ENCODE measurements around the gene CLEC5A.
"Not testable (repeated sequence)": the region's sequence is repeated elsewhere in the genome, so short reads cannot be mapped to it uniquely, and the experiment has no call there.

The CLEC5A gene

DNA sequence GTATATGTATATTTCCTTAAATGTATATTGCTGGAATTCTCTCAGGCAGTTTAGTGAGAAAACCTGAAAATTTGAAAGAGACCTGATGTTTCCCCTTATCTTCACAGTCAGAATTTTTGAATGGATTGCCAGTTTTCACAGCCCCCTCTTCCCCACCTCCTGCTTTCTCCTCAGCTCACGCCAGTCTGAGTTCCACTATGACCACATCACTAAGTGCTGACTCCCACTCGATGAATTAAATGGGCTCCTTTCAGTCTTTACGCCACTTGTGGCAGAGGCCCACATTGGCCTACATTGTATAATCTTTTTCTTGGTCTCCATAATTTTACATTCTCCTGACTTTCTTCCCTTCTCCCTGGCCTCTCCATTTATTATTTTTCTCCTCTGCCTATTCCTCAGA lies 3.1 kb upstream of the CLEC5A start:
- no peak overlapping the region for H3K4me3 ChIP-seq
- H3K27ac ChIP-seq, result no peak overlapping the region

DNA sequence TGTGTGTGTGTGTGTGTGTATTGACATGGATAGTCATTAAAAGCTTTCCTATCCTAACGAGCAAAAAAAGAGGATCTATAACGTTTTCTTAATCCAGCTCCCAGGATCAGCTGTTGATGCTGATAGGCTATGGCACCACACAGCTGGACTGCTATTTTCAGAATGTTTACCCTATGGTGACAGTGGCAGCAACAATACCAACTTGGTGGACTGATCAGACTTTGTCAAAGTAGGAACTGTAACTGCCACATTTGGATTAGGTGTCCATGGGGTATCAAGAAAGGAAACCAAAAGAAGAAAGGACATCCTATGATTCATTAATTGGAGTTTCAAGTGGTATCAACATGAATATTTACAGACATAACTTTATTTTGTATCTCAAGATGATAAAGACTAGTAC lies 2.7 kb upstream of the CLEC5A start:
- no peak overlapping the region for H3K27ac ChIP-seq

DNA sequence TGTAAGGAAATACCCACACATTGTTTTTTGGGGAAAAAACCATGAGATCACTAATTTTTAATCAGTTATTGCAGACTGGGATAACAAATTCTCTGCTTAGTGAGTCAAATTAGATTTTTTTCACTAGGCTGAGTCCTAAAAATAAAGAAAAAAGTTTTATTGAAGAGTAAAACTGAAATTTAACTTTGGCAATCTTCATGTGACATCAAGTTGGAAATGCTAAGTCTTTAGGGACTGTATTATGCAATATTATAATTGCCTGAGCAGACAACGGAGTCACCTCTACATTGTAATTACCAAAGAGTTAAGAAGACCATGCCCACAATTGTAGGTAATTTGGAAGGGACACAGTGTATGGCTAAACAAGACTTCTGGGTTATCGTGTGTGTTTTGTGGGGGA lies 2.2 kb upstream of the CLEC5A start:
- H3K27ac ChIP-seq, result no peak overlapping the region
- H3K4me3 ChIP-seq, result no peak overlapping the region

More for the DNA sequence above, 2.7 kb upstream of the CLEC5A start:
- no peak overlapping the region for H3K4me3 ChIP-seq

DNA sequence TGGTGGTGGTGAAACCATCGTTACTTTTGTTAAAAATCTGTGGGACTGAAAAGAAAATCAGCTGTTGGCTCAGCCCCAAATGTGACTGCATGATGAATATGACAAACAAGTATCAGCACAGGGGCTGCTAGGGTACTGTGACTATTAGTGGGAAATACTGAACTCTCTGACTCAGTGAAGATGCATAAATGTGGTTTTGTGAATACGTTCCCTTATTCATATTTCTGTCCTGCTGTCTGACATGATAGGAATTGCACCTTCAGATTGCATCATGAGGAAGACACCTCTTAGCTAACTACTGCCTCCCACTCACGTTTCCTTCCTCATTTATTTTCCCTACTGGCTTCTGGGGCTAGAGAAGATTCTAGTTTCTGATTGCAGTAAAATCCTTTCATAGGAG lies 1.4 kb downstream of the CLEC5A start:
- peak overlapping the region in 2 of 21 experiments; percentile 18 for H3K27ac ChIP-seq
- H3K4me3 ChIP-seq, result no peak overlapping the region

DNA sequence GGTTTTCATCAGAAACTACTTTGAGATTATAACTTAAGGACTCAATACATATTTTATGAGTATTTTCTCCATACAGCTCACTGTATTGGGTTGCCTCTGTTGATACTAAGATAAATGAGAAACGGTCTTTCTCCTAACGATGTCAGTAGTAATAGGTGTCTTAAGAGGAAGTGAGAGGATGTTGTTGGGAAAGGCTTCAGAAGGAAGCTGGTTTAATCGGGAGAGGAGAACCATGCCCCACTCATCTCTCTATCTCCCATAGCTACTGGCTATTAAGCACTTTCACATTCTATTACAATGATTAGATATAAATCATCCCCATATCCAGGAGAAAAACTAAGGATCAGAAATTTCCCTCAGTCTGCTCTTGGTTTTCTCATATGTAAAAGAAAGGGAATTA lies 2.0 kb downstream of the CLEC5A start:
- Histone ChIP-seq H3K27ac (no peak overlapping the region), H3K4me3 (no peak overlapping the region)

DNA sequence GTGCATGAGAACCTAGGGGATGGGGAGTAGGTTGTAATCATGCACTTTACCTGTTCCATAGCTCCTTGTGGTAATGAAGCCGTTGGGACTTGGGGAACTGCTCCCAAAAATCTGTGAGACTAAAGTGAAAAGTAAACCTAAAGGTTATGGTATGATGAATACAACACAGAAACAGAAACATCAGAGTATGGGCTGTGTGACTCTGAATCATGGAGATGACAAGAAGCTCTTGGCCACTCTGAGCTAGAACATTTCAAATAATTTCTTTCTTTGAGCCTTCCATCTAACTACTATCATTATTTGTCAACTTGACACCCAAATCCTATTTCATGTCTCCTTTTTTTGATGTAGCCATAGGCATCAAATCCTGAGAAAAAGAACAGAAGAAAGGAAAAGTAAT lies 2.9 kb downstream of the CLEC5A start:
- Histone ChIP-seq H3K27ac (no peak overlapping the region), H3K4me3 (no peak overlapping the region)

DNA sequence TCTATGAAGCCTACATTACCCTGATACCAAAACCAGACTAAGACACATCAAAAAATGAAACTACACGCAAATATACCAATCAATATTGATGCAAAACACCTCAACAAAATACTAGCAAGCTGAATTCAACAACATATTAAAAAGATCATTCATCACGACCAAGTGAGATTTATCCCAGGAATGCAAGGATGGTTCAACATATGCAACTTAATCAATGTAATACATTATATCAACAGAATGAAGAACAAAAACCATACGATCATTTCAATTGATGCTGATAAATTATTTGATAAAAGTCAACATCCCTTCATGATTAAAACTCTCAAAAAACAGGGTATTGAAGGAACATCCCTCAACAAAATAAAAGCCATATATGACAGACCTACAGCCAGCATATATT lies 5.7 kb downstream of the CLEC5A start:
- no peak overlapping the region for H3K4me3 ChIP-seq
- no peak overlapping the region for H3K27ac ChIP-seq

DNA sequence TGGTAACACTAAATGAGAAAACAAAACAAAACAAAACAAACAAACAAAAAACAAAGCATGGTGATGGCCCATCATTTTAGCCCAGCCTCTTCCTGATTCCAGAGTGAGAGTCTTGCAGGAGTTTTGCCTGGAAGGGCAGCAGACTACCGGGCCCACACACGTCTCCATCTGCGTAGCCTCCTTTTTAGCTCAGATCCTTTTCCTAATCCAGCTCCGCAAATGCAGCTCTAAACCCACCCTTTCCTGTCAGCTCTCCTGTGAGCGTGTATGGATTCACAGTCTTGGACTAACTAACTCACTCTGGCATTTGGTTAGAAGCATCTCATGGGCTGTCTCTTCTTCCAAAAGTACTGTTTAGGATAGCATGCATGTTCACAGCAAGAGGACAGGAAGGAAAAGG lies 16.6 kb downstream of the CLEC5A start:
- Histone ChIP-seq H3K27ac (no peak overlapping the region), H3K4me3 (no peak overlapping the region)

DNA sequence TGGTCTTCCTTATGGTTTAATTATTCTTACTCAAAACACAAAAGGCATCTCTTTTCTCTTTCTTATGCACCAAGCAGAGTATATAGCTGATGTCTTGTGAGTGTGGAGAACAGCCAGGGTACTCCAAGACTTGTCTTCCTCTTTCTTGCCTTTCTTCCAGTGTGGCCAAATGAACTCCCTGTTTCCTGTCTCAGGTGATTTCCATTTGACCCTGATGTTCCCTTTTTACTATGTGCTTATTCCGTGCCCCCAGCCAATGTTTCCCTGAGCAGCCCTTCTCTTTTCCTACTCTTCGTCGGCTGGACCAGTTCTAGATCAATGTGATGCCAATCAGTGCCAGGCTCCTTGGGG lies 18.0 kb downstream of the CLEC5A start:
- Histone ChIP-seq H3K4me3 (no peak overlapping the region), H3K27ac (no peak overlapping the region)

DNA sequence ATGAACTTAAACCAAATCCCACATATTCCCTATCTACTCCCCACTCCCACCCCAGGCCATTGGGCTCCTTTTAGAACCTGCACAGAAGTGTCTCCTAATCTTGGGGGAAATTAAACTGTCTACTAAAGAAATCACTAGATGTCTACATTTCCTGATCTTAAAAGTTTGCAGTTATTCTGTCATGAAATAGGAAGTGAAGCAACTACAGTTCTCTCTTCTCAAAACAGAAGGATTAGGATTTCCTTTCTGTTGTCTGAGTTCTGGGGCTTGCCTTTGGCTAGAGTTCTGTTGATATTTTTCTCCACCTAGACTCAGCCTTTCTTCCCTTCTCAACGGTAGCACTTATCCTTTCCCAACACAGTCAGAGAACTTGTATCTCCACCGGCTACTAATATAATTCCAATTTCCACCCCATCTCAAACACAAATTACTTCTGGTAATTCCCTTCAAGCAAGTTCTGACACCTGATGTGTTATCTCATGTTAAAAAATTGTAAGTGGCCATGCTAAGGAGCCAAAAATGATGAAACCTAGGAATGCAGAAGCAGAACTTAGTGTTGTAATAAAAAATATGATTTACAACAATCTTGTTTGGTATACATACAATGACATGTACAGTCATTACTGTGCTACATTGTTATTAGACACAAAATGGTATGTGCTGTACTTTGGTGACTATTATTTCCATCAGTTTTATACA lies 18.5 kb downstream of the CLEC5A start:
- no peak overlapping the region for H3K4me3 ChIP-seq
- no peak overlapping the region for H3K27ac ChIP-seq

DNA sequence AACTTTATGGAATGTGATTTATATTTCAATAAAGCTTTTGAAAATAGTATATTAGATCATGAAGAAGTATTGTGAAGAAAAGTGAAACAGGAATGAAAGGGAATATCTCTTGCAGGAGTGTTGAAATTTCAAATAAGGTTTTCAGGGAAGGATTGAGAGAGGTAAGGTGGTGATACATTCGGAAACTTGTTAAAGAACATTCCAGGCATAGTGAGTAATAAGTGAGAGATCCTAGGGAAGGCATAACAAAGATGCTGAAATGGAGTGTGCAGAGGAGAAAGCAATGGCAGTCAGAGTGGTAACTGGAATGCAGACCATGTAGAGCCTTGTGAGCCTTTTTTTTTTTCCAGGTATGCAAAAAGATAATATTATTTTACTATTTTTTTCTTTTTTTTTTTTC lies 26.5 kb downstream of the CLEC5A start:
- H3K4me3 ChIP-seq, result no peak overlapping the region
- no peak overlapping the region for H3K27ac ChIP-seq

DNA sequence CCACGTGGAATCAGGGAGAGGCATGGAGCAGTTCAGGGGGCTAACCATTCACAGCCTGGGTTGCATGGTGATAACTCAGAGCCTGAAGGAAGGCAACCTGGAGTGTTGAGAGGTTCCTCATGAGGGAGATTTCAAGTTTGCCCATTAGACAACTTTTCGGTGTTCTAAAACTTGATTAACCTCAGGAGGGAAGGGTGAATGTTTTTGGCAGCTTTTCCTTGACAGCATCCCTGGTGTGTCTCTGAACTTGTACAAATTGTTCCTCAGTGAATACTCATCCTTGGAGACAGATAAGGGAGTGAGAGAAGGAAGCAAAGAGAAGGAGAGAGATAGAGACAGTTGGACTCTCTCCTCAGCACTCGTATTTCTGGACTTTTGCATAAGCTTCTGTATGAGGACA lies 30.7 kb downstream of the CLEC5A start, which contains the start of gene OR9A4:
Gene OR9A4 (plus strand): TSS at position 301 of the 400 bp plus-strand sequence. CDS start 2,477 bp downstream, outside the sequence.
- Histone ChIP-seq H3K4me3 (no peak within 1 kb of the TSS), H3K27ac (no peak within 1 kb of the TSS)

DNA sequence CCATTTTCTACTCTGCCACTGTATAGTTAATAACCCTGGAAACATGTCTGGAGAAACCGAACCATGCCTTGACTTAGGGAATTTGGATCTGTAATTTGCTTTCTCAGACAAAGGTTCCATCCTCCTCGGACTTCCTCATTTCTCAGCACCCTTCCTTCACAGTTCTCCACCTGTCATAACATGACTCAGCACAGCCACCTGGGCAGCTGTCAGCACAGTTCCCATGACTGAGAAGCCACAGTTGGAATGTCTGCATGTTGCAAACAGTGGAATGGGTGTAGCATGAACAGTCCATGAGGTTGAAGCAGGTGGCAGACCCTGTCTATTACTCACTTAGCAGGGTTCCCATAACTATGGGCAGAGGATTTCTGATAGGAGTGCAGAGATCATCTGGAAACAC lies 31.2 kb downstream of the CLEC5A start:
- no peak overlapping the region for H3K27ac ChIP-seq

DNA sequence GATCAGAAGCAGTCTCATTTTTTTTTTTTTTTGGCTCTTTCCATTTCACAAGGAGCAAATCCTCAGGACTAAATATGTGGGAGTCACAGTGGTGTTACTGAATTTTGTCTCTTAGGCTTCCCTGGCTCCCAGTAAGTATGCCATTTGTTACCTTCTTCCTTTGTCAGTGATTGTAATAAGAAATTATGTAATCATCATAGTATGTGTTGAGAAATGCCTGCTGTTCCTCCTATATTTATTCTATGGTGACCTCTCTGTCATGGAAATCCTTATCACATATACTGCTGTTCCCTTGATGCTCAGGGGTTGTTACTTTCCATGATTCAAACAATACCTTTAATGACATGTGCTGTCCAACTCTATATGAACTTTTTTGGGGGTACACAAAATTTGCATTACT lies 35.4 kb downstream of the CLEC5A start:
- no peak overlapping the region for H3K4me3 ChIP-seq

More for the DNA sequence above, 31.2 kb downstream of the CLEC5A start:
- no peak overlapping the region for H3K4me3 ChIP-seq

DNA sequence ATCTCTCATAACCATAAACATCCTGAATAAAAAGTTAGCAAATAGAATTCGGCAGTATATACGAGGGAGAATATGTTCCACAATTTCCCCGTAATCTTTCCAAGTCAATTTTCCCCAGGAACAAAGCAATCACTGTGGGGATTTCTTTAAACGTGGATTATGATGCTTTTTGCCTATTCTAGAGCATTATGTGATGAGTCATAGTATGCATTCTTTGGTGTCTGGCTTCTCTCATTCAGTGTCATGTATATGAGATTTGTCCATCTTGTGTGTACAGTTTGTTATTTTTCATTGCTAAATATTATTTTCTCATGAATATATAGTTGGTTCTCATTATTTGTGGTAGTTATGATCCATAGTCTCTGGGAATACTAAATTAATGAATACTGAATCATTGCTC lies 40.5 kb downstream of the CLEC5A start:
- no peak overlapping the region for H3K27ac ChIP-seq
- no peak overlapping the region for H3K4me3 ChIP-seq

More for the DNA sequence above, 35.4 kb downstream of the CLEC5A start:
- H3K27ac ChIP-seq, result no peak overlapping the region

DNA sequence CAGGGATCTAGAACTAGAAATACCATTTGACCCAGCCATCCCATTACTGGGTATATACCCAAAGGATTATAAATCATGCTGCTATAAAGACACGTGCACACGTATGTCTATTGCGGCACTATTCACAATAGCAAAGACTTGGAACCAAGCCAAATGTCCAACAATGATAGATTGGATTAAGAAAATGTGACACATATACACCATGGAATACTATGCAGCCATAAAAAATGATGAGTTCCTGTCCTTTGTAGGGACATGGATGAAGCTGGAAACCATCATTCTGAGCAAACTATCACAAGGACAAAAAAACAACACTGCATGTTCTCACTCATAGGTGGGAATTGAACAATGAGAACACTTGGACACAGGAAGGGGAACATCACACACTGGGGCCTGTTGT lies 47.4 kb downstream of the CLEC5A start:
- H3K27ac ChIP-seq, H3K4me3 ChIP-seq: not testable (repeated sequence)

DNA sequence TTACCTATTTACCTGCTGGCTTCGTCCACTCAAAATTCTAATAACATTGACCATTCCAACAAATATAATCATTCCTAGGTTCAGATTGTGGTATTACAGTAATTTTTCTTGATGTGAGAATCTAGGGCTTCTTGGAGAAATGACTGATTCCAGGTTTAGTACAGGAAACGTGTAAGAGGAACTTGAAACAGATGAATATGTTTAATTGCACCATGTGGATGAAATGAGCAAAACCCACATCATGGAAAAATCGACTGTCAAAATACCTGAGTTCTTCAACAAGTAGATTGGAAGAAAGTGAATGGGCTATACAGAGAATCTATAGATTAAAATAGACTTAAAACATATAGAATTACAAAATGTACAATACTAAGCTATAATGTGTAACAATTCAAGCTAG lies 55.4 kb downstream of the CLEC5A start:
- Histone ChIP-seq H3K27ac (no peak overlapping the region), H3K4me3 (no peak overlapping the region)

DNA sequence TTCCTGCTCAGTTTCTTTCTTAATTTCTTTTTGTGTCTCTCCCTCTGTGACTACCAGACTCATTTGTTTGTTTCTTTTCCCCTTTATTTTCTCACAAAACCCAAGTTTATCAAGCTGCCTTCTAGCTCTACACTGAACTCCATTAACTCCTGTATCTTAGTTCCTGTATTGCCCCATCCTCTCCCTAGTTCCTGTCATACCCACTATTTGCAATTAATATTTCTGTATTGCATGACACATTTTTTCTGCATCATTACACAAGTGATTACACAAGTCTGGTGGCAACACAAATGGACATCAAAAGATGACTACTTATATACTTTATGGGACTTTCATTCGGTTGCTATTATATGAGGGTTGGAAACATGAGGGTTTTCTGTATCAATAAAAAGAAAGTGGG lies 57.5 kb downstream of the CLEC5A start:
- Histone ChIP-seq H3K27ac (no peak overlapping the region), H3K4me3 (no peak overlapping the region)

DNA sequence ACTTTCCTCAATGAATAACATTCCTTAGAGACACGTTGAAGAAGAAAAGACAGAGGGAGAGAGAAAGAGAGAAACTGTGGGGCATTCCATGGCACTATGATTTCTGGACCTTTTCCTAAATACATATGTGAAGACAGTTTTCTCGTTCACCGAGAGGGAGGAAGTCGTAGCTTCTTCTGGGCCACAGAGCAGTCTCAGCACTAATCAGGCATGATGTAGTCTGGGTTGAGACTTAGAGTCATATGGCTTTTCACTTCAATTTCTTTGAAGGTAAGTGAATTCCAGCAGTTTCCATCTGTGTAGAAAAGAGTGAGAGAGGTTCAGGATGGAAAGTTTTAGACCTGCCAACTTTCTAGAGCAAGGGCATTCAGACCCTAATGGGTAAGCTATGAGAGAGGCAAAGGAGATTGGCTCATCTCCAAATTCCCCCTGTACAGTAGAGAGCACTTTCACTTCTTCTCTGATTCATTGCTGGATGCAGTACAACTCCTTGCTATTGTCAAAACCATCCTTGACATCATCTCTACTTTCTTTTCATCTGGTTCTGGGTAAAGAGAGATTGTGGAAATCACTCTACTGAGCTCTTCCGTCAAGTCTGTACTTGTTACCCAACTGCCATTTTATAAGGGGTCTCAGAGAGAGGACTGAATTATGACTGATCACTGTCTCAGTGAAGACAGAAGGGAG lies 62.1 kb downstream of the CLEC5A start:
- Histone ChIP-seq H3K4me3 (no peak overlapping the region), H3K27ac (no peak overlapping the region)

DNA sequence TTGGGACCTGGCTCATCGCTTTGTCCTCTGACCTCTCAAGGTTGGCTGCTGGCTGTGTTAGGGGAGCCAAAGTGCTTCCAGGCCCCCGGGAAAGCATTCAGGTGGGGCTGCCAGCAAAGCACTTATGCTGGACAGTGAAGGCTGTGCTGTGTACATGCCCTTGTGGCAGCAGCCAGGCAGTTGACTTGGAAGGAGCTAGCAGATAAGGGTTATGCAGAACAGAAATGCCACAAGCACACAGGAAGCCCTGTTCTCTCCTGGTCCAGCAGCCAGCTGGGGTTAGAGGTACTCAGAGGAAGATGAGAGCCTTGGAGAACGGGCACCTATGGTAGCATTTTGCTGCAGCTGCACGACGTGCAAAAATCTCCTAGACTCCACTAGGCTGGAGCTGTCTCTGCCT lies 65.8 kb downstream of the CLEC5A start:
- Histone ChIP-seq H3K4me3 (no peak overlapping the region), H3K27ac (no peak overlapping the region)

DNA sequence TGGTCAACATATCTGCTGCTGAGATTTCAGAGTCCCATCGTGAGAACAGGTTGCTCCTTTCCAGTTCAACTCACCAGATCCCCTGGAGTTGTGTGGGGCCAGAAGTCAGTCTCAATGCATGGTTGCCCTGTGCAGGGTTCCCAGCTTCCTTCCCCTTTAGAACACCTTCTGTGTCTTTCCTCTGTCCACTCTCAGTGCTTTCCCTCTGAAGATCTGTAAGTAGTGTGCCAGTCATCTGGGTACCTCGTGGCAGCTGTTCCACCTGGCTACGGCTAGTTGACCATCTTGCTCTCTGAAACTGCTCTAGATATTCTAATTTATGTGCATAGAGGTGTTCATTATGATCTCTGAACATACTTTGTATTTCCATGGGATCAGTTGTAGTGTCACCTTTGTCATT lies 69.4 kb downstream of the CLEC5A start:
- Histone ChIP-seq H3K27ac (no peak overlapping the region), H3K4me3 (no peak overlapping the region)
